ENCODE results near the gene KMT2E. TPM values are rescaled to one million over a fixed set of nuclear protein-coding genes. Genes with fewer than 3 reads are reported as not detected.

The KMT2E gene
- total RNA-seq, 1 experiment from 2014 or later: 63.1 TPM

DNA sequence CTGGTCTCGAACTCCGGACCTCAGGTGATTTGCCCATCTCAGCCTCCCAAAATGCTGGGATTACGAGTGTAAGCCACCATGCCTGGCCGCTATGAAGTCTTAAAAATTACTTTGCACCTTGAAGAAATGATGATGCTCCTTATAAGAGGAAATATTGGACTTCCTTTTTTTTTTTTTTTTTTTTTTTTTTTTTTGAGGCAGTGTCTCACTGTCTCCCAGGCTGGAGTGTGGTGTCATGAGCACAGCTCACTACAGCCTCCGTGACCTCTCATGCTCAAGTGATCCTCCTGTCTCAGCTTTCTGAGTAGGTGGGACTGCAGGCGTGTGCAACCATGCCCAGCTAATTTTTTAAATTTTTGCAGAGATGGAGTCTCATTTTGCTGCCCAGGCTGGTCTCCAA, 65.3 kb downstream of the KMT2E start:
- Mint-ChIP-seq H3K4me3 (ENCODE audit: unreplicated experiment) (no peak overlapping the region), H3K9me3 (ENCODE audit: unreplicated experiment) (no peaks in the 10 kb centered on the region), H3K27ac (ENCODE audit: unreplicated experiment) (no peak overlapping the region), H3K27me3 (ENCODE audit: insufficient read depth, unreplicated experiment) (no peaks in the 10 kb centered on the region), H3K36me3 (ENCODE audit: insufficient read depth, unreplicated experiment) (peaks cover 86% of the 10 kb centered on the region), H3K4me1 (ENCODE audit: low read depth, unreplicated experiment) (no peaks in the 10 kb centered on the region)
- Histone ChIP-seq H3K27me3 (replicated peaks; ENCODE audit: control insufficient read depth, insufficient read depth, low read length) (no peaks in the 10 kb centered on the region), H3K9me3 (no peaks in the 10 kb centered on the region), H3K36me3 (ENCODE audit: control insufficient read depth, insufficient read depth, low read length) (peaks cover 1% of the 10 kb centered on the region; the same call in 1 of the 2 replicates), H3K4me1 (no peaks in the 10 kb centered on the region), H3K4me3 (ENCODE audit: low read depth, low read length) (no peak overlapping the region)
- TF ChIP-seq CTCF (IDR thresholded peaks at IDR 0.05; ENCODE audit: insufficient read depth in 1 of 2, low read depth in 1 of 2, low read length in 1 of 2, severe bottlenecking in 1 of 2, unreplicated experiment in 1 of 2): no peak
- DNase-seq: no peak
- ChIA-PET CTCF (no interaction called here), POLR2A (no interaction called here)
- intact Hi-C loops (cut with micrococcal nuclease; ENCODE audit: unreplicated experiment): no loop called here
- no TSS peak for BruUV-seq (replicated peaks)

DNA sequence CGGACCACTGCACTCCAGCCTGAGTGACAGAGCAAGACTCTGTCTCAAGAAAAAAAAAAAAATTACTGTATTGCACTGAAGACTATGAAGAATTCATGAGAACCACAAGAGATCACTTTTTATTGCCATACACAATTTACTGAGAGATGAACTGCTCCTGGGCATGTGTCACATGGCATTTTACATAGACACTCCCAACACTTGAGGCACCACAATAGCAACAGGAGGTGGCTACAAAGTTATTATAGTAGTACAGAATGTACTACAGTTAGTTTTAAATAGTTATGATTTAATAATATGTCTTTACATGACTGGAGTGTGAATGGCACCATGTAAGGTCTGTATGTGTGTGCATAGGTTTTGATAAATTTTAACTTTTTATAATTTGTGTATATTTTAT, 70.6 kb downstream of the KMT2E start:
- no TSS peak for BruUV-seq (replicated peaks)
- no peak overlapping the region for H3K4me3 ChIP-seq (ENCODE audit: low read depth, low read length)
- TF ChIP-seq CTCF (IDR thresholded peaks at IDR 0.05; ENCODE audit: insufficient read depth in 1 of 2, low read depth in 1 of 2, low read length in 1 of 2, severe bottlenecking in 1 of 2, unreplicated experiment in 1 of 2): no peak
- peaks cover 76% of the 10 kb centered on the region for H3K36me3 Mint-ChIP-seq (ENCODE audit: insufficient read depth, unreplicated experiment)
- no peak overlapping the region for H3K4me3 Mint-ChIP-seq (ENCODE audit: unreplicated experiment)
- no peak overlapping the region for H3K27ac Mint-ChIP-seq (ENCODE audit: unreplicated experiment)
- H3K36me3 ChIP-seq (ENCODE audit: control insufficient read depth, insufficient read depth, low read length): peaks cover 3% of the 10 kb centered on the region; the same call in 1 of the 2 replicates
- intact Hi-C loops (cut with micrococcal nuclease; ENCODE audit: unreplicated experiment): no loop called here
- ChIA-PET POLR2A (no interaction called here), CTCF (no interaction called here)
- no peaks in the 10 kb centered on the region for H3K9me3 Mint-ChIP-seq (ENCODE audit: unreplicated experiment)
- no peaks in the 10 kb centered on the region for H3K9me3 ChIP-seq
- H3K4me1 ChIP-seq: no peaks in the 10 kb centered on the region
- no peak for DNase-seq
- no peaks in the 10 kb centered on the region for H3K27me3 Mint-ChIP-seq (ENCODE audit: insufficient read depth, unreplicated experiment)
- no peaks in the 10 kb centered on the region for H3K4me1 Mint-ChIP-seq (ENCODE audit: low read depth, unreplicated experiment)
- no peaks in the 10 kb centered on the region for H3K27me3 ChIP-seq (replicated peaks; ENCODE audit: control insufficient read depth, insufficient read depth, low read length)

DNA sequence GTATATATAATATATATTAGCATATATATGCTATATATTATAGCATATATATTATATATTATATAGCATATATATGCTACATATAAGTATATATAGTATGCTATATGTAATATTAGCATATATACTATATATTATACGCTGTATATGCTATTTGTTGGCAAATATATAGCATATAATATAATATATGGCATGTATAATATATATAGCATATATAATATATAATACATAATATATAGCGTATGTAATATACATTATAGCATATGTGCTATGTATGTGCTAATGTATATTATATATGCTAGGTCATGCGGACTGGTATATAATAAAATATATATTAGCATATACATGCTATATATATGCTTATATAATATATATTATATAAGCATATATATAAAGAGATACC, 72.8 kb downstream of the KMT2E start:
- intact Hi-C loops (cut with micrococcal nuclease; ENCODE audit: unreplicated experiment): no loop called here
- POLR2A ChIA-PET: interaction anchor here (0.6 kb wide), 1 partner anchor 73 kb away, joined by 3 read pairs; no protein-coding TSS in a partner anchor
- CTCF ChIA-PET: no interaction called here

More for the DNA sequence above, 72.8 kb downstream of the KMT2E start:
- H3K36me3 Mint-ChIP-seq (ENCODE audit: insufficient read depth, unreplicated experiment): peaks cover 78% of the 10 kb centered on the region
- H3K27ac Mint-ChIP-seq (ENCODE audit: unreplicated experiment): no peak overlapping the region
- no peaks in the 10 kb centered on the region for H3K9me3 Mint-ChIP-seq (ENCODE audit: unreplicated experiment)
- no peaks in the 10 kb centered on the region for H3K4me1 ChIP-seq
- H3K4me1 Mint-ChIP-seq (ENCODE audit: low read depth, unreplicated experiment): no peaks in the 10 kb centered on the region
- no peaks in the 10 kb centered on the region for H3K27me3 Mint-ChIP-seq (ENCODE audit: insufficient read depth, unreplicated experiment)
- DNase-seq: no peak
- H3K9me3 ChIP-seq: no peaks in the 10 kb centered on the region
- TF ChIP-seq CTCF (IDR thresholded peaks at IDR 0.05; ENCODE audit: insufficient read depth in 1 of 2, low read depth in 1 of 2, low read length in 1 of 2, severe bottlenecking in 1 of 2, unreplicated experiment in 1 of 2): no peak
- H3K27me3 ChIP-seq (replicated peaks; ENCODE audit: control insufficient read depth, insufficient read depth, low read length): no peaks in the 10 kb centered on the region
- BruUV-seq (replicated peaks): no TSS peak
- H3K4me3 Mint-ChIP-seq (ENCODE audit: unreplicated experiment): no peak overlapping the region
- H3K4me3 ChIP-seq (ENCODE audit: low read depth, low read length): no peak overlapping the region
- H3K36me3 ChIP-seq (ENCODE audit: control insufficient read depth, insufficient read depth, low read length): peaks cover 4% of the 10 kb centered on the region

Data from Caco-2 (cell line).